Left forelimb (tissue), 1 donor: ENCODE measurements around the gene COG4.
"Not testable (repeated sequence)": the region's sequence is repeated elsewhere in the genome, so short reads cannot be mapped to it uniquely, and the experiment has no call there.

ENCODE experiments used
- DNase-seq: peaks from one replicate; pipeline ENCODE4 v3.0.0-alpha.2; 2018; ENCODE audit warnings: low spot score

The COG4 gene

GRCh38 chr16:70527315-70527996 lies 4.1 kb upstream of the COG4 start:
- DNase-seq, result no peak

GRCh38 chr16:70526403-70526802 lies 3.0 kb upstream of the COG4 start:
- DNase-seq, result no peak

GRCh38 chr16:70524399-70524825 lies 1.1 kb upstream of the COG4 start:
- DNase-seq, result not testable (repeated sequence)

GRCh38 chr16:70523743-70524398 lies 517 bp upstream of the COG4 start, which contains the start of gene SF3B3:
Gene SF3B3, plus strand, starts transcription at chr16:70523816. Its CDS starts 2,841 bp downstream, at chr16:70526657.
- DNase-seq, result peak; percentile 87

- DNase-seq, result no peak
Observed at GRCh38 chr16:70522216-70523075, 908 bp downstream of the COG4 start.

- DNase-seq, result no peak
Observed at GRCh38 chr16:70520612-70521297, 2.6 kb downstream of the COG4 start.

DNA sequence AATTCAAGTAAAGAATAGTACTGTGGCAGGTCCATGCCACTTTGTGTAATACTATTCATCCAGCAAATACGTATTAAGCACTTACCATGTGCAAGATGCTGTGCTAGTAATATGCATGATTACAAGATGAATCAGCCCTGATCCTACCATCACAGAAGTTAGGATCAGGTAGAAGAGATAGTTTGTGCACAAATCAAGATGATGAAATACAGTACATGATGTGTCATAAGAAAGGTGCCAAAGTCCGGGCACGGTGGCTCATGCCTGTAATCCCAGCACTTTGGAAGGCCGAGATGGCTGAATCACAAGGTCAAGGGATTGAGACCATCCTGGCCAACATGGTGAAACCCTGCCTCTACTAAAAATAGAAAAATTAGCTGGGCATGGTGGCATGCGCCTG lies 10.9 kb downstream of the COG4 start:
- DNase-seq, result no peak

DNA sequence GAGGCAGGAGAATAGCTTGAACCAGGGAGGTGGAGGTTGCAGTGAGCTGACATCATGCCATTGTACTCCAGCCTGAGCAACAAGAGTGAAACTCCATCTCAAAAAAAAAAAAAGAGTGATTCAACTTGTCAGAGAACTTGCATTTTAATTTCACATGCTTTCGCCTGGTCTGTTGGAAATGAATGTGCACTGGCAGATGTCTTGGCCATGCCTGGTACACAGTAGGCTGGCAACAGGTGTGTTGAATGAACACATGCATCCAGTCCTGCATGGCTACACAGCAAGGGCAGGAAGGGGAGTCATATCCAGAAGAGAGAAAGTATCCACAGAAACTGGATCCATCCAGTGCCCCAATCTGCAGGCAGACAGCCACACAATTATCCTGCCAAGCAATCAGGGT lies 11.5 kb downstream of the COG4 start:
- DNase-seq, result no peak

DNA sequence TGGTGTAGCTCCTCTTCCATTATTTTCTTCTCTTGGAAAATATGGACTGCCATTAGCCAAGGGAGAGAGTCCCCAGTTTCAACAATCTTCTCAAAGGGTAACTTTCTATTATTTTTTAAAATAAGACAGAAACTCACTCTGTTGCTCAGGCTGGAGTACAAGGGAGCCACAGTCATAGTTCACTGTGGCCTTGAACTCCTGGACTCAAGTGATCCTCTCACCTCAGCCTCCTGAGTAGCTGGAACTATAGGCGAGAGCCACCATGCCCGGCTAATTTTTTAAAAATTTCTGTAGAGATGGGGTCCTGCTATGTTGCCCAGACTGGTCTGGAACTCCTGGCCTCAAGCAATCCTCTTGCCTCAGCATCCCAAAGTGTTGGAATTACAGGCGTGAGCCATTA lies 13.1 kb downstream of the COG4 start:
- no peak for DNase-seq

GRCh38 chr16:70508752-70509151 lies 14.6 kb downstream of the COG4 start:
- no peak for DNase-seq

- DNase-seq, result no peak
Observed at GRCh38 chr16:70496513-70496912, 26.8 kb downstream of the COG4 start.

DNA sequence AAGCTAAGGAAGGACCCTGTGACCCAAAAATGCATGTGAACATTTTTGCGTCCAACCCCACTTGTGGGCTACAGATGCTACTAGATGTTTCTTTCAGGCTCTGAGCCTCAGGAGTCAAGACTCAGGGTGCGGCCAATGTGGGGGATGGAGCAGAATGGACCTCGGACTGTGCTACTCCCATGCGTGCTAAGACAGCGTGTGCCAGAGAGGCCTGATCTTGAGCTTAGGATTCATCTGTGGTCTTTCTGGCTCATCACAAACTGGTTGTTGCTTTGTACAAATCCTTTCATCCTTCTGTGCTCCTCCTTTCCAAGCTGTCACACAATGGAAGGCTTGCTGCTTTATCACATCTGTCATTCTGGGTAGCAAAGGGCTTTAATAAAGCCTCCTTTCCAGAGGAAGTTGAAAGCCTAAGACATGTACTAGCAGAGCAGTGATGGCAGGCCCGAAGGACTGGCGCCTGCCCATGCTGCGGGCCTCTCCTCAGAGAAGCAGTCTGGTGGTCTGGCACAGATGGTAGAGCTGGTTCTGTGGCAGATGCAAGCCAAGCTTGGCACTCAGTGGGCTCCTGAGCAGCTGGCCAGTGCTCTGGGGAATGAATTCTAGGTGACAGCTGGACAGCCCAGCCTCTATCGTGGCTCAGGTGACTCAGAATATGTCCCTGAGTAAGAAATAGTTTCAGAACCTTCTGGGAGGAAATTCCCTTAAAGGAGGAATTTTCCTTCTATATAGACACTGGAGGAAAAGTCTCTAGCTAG lies 27.8 kb downstream of the COG4 start:
- DNase-seq, result no peak

DNA sequence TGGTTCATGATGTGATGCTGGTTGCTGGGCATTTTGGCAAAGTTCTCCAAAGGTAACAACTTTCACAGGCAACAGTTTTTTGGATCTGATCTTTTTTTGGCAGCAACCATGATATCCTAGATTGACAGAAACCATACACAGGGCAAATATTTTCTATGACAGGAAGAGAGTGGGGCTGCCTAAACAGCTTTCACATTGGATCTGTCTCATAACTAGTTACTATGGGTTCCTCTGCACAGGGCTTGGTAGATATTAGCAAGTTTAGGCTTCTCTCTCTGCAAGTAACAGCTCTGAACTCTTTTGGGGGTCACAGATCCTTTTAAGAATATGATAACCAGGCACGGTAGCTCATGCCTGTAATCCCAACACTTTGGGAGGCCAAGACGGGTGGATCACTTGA lies 28.6 kb downstream of the COG4 start:
- no peak for DNase-seq

- DNase-seq, result no peak
Observed at GRCh38 chr16:70494202-70494770, 29.1 kb downstream of the COG4 start.

DNA sequence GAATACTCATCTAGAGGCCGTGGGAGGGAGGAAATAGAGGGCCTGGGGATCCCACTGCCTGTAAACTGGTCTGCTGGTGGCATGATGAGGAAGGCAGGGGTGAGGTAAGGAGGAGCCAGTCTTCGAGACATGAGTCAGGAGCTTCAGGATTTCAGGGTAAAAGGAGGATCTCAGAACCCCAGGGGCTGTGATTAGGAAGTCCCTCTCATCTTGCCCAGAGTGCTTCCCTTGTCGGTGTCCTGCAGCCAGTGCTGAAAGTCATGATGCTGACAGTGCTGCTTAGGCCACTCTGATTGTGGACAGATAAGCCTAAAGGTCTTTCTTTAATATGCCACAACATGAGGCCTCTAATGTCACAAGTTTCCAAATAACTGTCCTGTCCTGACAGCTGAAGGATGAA lies 29.6 kb downstream of the COG4 start:
- no peak for DNase-seq

- no peak for DNase-seq
Observed at GRCh38 chr16:70490261-70490660, 33.1 kb downstream of the COG4 start.

DNA sequence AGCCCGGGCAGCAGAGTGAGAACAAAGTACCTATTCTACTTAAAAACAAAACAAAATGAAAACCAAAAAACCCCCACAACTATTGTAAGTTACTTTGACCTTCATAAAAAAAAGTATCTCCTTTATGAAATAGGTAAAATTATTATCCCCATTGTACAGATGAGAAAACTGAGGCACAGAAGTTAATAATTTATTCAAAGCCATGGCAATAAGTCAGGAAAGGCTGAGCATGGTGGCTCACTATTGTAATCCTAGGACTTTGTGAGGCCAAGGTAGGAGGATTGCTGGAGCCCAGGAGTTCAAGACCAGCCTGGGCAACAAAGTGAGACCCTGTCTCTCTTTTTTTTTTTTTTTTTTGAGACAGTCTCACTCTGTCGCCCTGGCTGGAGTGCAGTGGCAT lies 38.5 kb downstream of the COG4 start:
- no peak for DNase-seq

- DNase-seq, result no peak
Observed at GRCh38 chr16:70483426-70483825, 39.9 kb downstream of the COG4 start.

DNA sequence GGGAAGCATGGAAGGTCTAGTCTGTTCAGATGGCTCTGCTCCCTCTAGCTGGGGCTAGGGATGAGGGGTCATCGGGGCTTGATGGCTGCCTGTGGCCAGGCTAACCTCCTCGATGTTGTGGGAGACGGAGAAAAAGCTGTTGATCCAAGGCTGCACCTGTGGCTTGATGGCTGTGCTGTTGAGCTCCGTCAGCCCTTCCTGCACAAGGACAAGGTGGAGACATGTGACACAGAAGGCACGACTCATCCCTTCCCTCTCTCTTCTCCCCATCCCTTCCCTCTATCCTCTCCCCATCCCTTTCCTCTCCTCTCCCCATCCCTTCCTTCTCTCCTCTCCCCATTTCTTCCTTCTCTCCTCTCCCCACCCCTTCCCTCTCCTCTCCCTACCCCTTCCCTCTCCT lies 40.7 kb downstream of the COG4 start:
- DNase-seq, result no peak

GRCh38 chr16:70481929-70482536 lies 41.3 kb downstream of the COG4 start:
- no peak for DNase-seq
